HG03575 (cell line): Measurements from ENCODE around the gene MITF.
"Not testable (repeated sequence)": the region's sequence is repeated elsewhere in the genome, so short reads cannot be mapped to it uniquely, and the experiment has no call there.

Experiments
- ATAC-seq: cut with Tn5 transposase; IDR thresholded peaks from one replicate; pipeline ENCODE4 v1.9.1; 2021; ENCODE audit not compliant: unreplicated experiment, insufficient number of reproducible peaks, low FRiP score; ENCODE audit errors: extremely low read depth

MITF gene

GRCh38 chr3:69776920-69777581, 37.8 kb downstream of the MITF start:
- no peak for ATAC-seq

GRCh38 chr3:69777582-69777967, 38.3 kb downstream of the MITF start:
- ATAC-seq, result no peak

DNA sequence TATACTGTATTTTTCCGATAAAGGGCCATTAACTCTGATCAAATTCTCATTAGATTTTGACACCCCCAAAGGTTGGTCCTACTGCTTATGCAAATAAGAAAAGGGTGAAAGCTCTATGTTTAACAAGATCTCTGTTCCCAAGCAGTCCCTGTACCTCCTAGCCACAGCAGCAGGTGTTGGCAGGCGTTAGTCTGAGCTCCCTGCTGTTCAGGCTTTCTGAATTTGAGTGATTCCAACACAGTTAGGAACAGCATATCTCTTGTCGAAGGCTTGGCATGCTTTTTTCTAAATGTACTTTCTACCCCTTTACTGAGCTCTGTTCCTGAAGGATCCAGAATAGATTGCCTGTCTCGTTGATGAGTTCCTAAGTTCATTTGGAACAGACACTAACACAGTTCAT, 42.3 kb downstream of the MITF start:
- no peak for ATAC-seq

- ATAC-seq, result no peak
Observed at GRCh38 chr3:69784954-69785514, 45.8 kb downstream of the MITF start.

GRCh38 chr3:69785769-69786320, 46.6 kb downstream of the MITF start:
- ATAC-seq, result no peak

GRCh38 chr3:69786854-69787253, 47.6 kb downstream of the MITF start:
- no peak for ATAC-seq

GRCh38 chr3:69787436-69788168, 48.3 kb downstream of the MITF start:
- no peak for ATAC-seq

- no peak for ATAC-seq
Observed at GRCh38 chr3:69791106-69791505, 51.8 kb downstream of the MITF start.

GRCh38 chr3:69791919-69792399, 52.7 kb downstream of the MITF start:
- ATAC-seq, result no peak

- ATAC-seq, result not testable (repeated sequence)
Observed at GRCh38 chr3:69796126-69796525, 56.9 kb downstream of the MITF start.

- ATAC-seq, result no peak
Observed at GRCh38 chr3:69803681-69804270, 64.5 kb downstream of the MITF start.

DNA sequence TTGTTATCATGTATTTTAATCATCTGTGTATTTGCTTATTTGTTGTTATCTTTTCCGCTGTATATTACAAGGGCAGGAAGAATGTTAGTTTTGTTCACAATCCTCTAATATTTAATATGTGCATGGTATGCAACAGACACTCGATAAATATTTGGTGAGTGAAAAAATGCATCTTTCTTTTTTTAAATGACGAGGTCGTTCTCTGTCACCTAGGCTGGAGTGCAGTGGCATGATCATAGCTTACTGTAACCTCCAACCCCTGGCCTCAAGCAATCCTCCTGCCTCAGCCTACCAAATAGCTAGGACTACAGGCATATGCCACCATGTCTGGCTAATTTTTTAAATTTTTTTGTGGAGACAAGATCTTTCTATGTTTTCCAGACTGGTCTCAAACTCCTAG, 66.2 kb downstream of the MITF start:
- no peak for ATAC-seq

DNA sequence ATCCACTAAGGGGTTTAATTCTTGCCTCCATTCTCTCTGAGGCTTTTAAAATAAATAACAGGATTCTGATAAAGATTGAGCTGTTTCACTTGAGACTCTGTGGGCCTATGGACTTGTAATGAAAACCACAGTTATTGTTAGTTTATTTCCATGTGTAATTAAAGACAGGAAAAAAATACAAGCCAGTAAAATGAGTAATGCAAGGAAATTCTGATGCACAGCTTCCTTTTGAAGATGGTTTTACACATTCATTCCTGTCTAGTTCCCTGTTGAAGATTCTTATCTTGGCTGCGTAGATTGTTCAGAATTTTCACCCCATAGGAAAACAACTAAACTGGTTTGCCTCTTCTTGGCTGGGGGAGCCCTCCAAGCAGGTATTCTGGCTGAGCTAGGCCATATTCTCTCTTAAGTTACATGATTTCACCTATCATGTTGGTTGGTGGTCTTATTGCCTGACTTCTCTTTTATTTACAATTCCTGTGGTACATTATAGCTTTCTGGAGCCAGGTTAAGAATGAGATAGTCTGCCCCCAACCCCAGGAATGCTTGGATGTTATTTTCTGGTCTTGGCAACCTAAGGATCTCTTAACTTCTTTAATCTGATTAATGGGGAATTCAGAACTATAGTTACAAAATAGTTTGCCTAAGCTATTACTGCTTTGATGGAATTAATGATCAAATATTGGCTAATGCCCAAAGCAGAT, 67.6 kb downstream of the MITF start:
- ATAC-seq, result no peak

GRCh38 chr3:69807674-69808073, 68.4 kb downstream of the MITF start:
- ATAC-seq, result no peak

DNA sequence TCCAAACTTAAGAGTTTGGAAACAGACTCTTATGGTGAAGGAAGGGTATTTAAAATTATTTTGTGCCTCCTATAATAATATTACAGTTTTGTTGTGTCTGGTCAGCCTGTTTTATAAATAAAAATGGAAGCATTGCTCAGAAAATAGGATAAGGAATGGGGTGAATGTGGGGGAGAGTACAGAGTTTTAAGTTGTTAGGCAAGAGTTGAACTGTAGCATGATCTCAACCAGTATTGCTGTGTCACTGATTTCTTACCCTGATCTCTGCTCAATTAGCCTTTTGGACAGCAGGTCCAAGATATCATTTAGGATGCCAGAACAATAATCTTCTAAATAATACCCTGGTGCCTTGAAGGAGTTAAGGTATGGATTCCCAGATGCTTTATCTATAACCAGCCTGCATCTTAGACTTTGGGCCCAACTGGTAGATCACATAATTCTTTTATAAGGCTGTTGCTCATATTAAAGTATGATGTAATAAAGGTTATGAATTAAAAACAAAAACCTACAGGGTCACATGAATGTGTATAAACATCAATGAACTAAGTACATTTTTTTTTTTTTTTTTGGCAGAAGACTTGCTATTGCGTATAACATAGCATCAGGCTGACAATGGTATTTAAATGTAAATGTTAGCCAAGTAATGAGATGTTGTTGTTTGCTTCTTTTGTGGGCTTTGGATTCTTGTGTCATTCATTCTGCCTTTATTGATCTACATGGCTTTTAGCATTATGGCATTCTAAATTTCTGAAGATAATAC, 70.0 kb downstream of the MITF start:
- no peak for ATAC-seq

- ATAC-seq, result no peak
Observed at GRCh38 chr3:69811452-69812401, 72.5 kb downstream of the MITF start.

GRCh38 chr3:69815970-69816369, 76.7 kb downstream of the MITF start:
- ATAC-seq, result no peak
